HepG2 (cell line): Measurements from ENCODE around the gene EFEMP2. TPM values are rescaled to one million over a fixed set of nuclear protein-coding genes. Genes with fewer than 3 reads are reported as not detected.

ENCODE experiments used
- ATAD3A ChIP-seq: sonication (generic); formaldehyde crosslinking; IDR thresholded peaks from 2 replicates; pipeline ENCODE4 v1.4.0; 2020; ENCODE audit warnings: missing genetic modification reagents
- HOXA5 ChIP-seq: sonication (generic); formaldehyde crosslinking; IDR thresholded peaks from 2 replicates; pipeline ENCODE4 v1.4.0; 2020; ENCODE audit warnings: missing genetic modification reagents
- JUNB ChIP-seq: sonication (generic); formaldehyde crosslinking; IDR thresholded peaks from 2 replicates; pipeline ENCODE4 v1.8.0; 2022; ENCODE audit warnings: missing genetic modification reagents, mild to moderate bottlenecking, borderline replicate concordance
- KDM1A ChIP-seq: IDR thresholded peaks from 2 replicates; pipeline ENCODE4 v1.6.1; 2016; ENCODE audit warnings: missing compliant biosample characterization
- NKX3-1 ChIP-seq: sonication (generic); formaldehyde crosslinking; IDR thresholded peaks from 2 replicates; pipeline ENCODE4 v1.5.0; 2020; ENCODE audit warnings: missing genetic modification reagents
- NRL ChIP-seq: sonication (generic); formaldehyde crosslinking; IDR thresholded peaks from 2 replicates; pipeline ENCODE4 v1.5.0; 2020; ENCODE audit warnings: missing genetic modification reagents, mild to moderate bottlenecking, moderate library complexity, borderline replicate concordance
- SMARCE1 ChIP-seq: fragments of 450-650 bp; IDR thresholded peaks from 2 replicates; pipeline ENCODE4 v1.6.1; 2017; ENCODE audit warnings: borderline replicate concordance
- SOX6 ChIP-seq, 2 experiments: fragments of 450-650 bp in 1 of 2; sonication (generic) in 1 of 2; formaldehyde crosslinking in 1 of 2; IDR thresholded peaks; 2 replicates each; pipeline versions ENCODE4 v1.4.0 to v1.6.1; 2017 to 2020; ENCODE audit warnings: antibody characterized with exemption in 1 of 2, mild to moderate bottlenecking in 1 of 2, missing genetic modification reagents in 1 of 2
- ZEB1 ChIP-seq: IDR thresholded peaks from 2 replicates; pipeline ENCODE4 v1.6.1; 2012; ENCODE audit warnings: mild to moderate bottlenecking, low read depth, inconsistent platforms; ENCODE audit not compliant: insufficient replicate concordance
- ZFP36L1 ChIP-seq: sonication (generic); formaldehyde crosslinking; IDR thresholded peaks from 2 replicates; pipeline ENCODE4 v1.8.0; 2022; ENCODE audit warnings: mild to moderate bottlenecking, missing genetic modification reagents, moderate library complexity
- ZNF3 ChIP-seq: IDR thresholded peaks from 2 replicates; pipeline ENCODE4 v1.7.0; 2017; ENCODE audit warnings: inconsistent platforms
- ZNF30 ChIP-seq: sonication (generic); formaldehyde crosslinking; IDR thresholded peaks from 2 replicates; pipeline ENCODE4 v1.5.0; 2020; ENCODE audit warnings: mild to moderate bottlenecking, missing genetic modification reagents
- ZNF333 ChIP-seq: sonication (generic); formaldehyde crosslinking; IDR thresholded peaks from 2 replicates; pipeline ENCODE4 v1.4.0; 2020; ENCODE audit warnings: mild to moderate bottlenecking, missing genetic modification reagents, borderline replicate concordance
- ZNF567 ChIP-seq: sonication (generic); formaldehyde crosslinking; IDR thresholded peaks from 2 replicates; pipeline ENCODE4 v1.8.1; 2023; ENCODE audit warnings: mild to moderate bottlenecking, missing genetic modification reagents, borderline replicate concordance
- ZNF850 ChIP-seq: sonication (generic); formaldehyde crosslinking; conservative IDR thresholded peaks from 2 replicates; pipeline ENCODE4 v1.9.0; 2021; ENCODE audit warnings: mild to moderate bottlenecking, missing genetic modification reagents
- polyA plus RNA-seq, 8 experiments: library from polyadenylated mRNA; depleted of rRNA in 3 of 8; stranded (reverse) in 7 of 8; unstranded in 1 of 8; fragments of >200 nt; fragmentation: Illumina TruSeq in 4 of 8; extraction: Trizol in 4 of 8; gene quantifications; 2 replicates each; pipeline versions ENCODE4 v1.2.1 to v1.2.3, GENCODE V29; 2011 to 2016; ENCODE audit warnings: low read depth in 4 of 8, missing spikeins in 1 of 8, mixed read lengths in 1 of 8; ENCODE audit not compliant: insufficient read depth in 1 of 8
- total RNA-seq, 5 experiments: library from RNA; depleted of rRNA; stranded (reverse); fragments of >200 nt; fragmentation: Illumina TruSeq; extraction: Trizol; gene quantifications; 2 replicates each; pipeline ENCODE4 v1.2.3, GENCODE V29; 2016; ENCODE audit warnings: low read depth in 1 of 5
- TF ChIP-seq, protein P1 (sequence below): sonication (generic); formaldehyde crosslinking; IDR thresholded peaks from 2 replicates; pipeline ENCODE4 v1.5.1; 2020; ENCODE audit warnings: missing genetic modification reagents, mild to moderate bottlenecking, borderline replicate concordance
- TF ChIP-seq, protein P2 (sequence below): sonication (generic); formaldehyde crosslinking; IDR thresholded peaks from 2 replicates; pipeline ENCODE4 v1.5.1; 2020; ENCODE audit warnings: missing genetic modification reagents, mild to moderate bottlenecking, borderline replicate concordance
- TF ChIP-seq, protein P3 (sequence below): sonication (generic); formaldehyde crosslinking; IDR thresholded peaks from 2 replicates; pipeline ENCODE4 v1.4.0; 2020; ENCODE audit warnings: missing genetic modification reagents
- TF ChIP-seq, protein P4 (sequence below): sonication (generic); formaldehyde crosslinking; IDR thresholded peaks from 2 replicates; pipeline ENCODE4 v1.8.1; 2023; ENCODE audit warnings: mild to moderate bottlenecking, moderate library complexity, missing genetic modification reagents

The EFEMP2 gene
- total and polyA plus RNA-seq, 2 of the 13 experiments (the other 11 are each of a cell fraction or from before 2014, with no cell fraction given): 7.4 to 29.7 TPM

DNA sequence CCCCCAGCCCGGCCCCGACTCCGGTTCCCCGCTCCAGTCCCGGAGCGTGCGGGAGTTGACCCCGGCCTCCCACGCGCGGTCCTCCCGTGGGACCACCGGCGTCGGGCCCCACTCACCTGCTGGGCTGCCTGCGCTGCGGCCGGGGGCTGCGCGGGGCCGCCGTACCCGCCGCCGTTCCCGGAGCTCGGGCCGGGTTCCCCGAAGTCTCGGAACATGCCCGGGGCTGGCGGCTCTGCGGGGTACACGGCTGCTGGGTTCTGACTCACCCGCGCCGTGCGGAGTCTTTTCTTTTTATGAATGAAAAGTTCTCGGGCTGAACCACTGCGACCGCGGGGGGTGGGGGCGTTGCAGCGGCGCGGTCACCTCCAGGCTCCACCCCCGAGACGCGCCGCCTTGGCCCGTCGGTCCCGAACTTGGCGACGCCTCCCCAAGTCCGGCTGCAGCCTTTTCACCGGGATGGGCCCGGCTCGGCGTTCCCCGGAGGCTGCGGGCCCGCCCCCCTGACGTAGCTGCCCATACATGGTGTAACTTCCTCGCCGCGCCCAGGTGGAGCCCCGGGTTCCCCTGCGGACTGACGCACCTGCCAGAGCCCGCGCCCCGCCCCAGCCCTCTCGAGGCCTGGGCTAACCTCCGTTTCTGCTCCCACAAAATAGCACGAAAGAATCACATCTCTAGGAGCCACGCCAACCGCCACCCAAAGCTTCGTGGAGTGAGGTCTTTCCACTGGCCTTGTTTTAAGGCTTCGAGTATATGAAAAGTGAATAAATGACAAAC, 27.7 kb upstream of the EFEMP2 start, which contains the start of gene FOSL1 (continued):
- TF ChIP-seq, protein P1, sequence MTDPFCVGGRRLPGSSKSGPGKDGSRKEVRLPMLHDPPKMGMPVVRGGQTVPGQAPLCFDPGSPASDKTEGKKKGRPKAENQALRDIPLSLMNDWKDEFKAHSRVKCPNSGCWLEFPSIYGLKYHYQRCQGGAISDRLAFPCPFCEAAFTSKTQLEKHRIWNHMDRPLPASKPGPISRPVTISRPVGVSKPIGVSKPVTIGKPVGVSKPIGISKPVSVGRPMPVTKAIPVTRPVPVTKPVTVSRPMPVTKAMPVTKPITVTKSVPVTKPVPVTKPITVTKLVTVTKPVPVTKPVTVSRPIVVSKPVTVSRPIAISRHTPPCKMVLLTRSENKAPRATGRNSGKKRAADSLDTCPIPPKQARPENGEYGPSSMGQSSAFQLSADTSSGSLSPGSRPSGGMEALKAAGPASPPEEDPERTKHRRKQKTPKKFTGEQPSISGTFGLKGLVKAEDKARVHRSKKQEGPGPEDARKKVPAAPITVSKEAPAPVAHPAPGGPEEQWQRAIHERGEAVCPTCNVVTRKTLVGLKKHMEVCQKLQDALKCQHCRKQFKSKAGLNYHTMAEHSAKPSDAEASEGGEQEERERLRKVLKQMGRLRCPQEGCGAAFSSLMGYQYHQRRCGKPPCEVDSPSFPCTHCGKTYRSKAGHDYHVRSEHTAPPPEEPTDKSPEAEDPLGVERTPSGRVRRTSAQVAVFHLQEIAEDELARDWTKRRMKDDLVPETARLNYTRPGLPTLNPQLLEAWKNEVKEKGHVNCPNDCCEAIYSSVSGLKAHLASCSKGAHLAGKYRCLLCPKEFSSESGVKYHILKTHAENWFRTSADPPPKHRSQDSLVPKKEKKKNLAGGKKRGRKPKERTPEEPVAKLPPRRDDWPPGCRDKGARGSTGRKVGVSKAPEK (CRISPR knock-in tag): no peak
- TF ChIP-seq, protein P2, sequence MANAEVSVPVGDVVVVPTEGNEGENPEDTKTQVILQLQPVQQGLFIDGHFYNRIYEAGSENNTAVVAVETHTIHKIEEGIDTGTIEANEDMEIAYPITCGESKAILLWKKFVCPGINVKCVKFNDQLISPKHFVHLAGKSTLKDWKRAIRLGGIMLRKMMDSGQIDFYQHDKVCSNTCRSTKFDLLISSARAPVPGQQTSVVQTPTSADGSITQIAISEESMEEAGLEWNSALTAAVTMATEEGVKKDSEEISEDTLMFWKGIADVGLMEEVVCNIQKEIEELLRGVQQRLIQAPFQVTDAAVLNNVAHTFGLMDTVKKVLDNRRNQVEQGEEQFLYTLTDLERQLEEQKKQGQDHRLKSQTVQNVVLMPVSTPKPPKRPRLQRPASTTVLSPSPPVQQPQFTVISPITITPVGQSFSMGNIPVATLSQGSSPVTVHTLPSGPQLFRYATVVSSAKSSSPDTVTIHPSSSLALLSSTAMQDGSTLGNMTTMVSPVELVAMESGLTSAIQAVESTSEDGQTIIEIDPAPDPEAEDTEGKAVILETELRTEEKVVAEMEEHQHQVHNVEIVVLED (CRISPR knock-in tag): no peak
- no peak for TF ChIP-seq SMARCE1
- no peak for TF ChIP-seq NRL
- no peak for TF ChIP-seq ZNF567 (CRISPR knock-in tag)
- no peak for TF ChIP-seq SOX6 (IDR thresholded peaks at IDR 0.05)
- TF ChIP-seq SOX6 (CRISPR knock-in tag; IDR thresholded peaks at IDR 0.05): peak; percentile 44; the same call in 1 of the 2 replicates
- TF ChIP-seq, protein P3, sequence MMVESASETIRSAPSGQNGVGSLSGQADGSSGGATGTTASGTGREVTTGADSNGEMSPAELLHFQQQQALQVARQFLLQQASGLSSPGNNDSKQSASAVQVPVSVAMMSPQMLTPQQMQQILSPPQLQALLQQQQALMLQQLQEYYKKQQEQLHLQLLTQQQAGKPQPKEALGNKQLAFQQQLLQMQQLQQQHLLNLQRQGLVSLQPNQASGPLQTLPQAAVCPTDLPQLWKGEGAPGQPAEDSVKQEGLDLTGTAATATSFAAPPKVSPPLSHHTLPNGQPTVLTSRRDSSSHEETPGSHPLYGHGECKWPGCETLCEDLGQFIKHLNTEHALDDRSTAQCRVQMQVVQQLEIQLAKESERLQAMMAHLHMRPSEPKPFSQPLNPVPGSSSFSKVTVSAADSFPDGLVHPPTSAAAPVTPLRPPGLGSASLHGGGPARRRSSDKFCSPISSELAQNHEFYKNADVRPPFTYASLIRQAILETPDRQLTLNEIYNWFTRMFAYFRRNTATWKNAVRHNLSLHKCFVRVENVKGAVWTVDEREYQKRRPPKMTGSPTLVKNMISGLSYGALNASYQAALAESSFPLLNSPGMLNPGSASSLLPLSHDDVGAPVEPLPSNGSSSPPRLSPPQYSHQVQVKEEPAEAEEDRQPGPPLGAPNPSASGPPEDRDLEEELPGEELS (CRISPR knock-in tag): no peak
- TF ChIP-seq ZNF333 (CRISPR knock-in tag): no peak
- no peak for TF ChIP-seq NKX3-1
- TF ChIP-seq, protein P4, sequence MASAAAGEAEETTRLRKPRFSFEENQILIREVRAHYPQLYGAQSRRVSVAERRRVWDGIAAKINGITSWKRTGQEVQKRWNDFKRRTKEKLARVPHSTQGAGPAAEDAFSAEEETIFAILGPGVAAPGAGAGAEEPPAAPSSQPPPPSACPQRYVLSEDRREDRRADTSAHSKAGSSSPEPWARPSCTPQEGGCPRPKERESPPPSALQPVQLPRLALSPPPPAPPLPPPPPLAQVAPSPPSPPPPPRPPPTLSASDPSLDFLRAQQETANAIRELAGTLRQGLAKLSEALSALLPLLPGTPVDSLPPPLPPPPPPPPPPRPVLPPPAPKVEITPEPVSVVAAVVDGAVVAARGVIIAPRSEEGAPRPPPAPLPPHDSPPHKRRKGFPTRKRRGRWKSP (CRISPR knock-in tag): peak; percentile 72
- no peak for TF ChIP-seq ATAD3A (CRISPR knock-in tag)
- no peak for TF ChIP-seq KDM1A (CRISPR knock-in tag)
- no peak for TF ChIP-seq ZNF850 (CRISPR knock-in tag)
- no peak for TF ChIP-seq HOXA5 (CRISPR knock-in tag)
- TF ChIP-seq ZFP36L1 (CRISPR knock-in tag): no peak
- TF ChIP-seq JUNB (CRISPR knock-in tag): no peak
- no peak for TF ChIP-seq ZNF30
- TF ChIP-seq ZNF3 (CRISPR knock-in tag): no peak
- TF ChIP-seq ZEB1: peak; percentile 90
